Endothelial cell of coronary artery (primary cell): ENCODE data around the gene CYB561A3. TPM values are rescaled to one million over a fixed set of nuclear protein-coding genes. Genes with fewer than 3 reads are reported as not detected.

Source experiments
- total RNA-seq: library from RNA; depleted of rRNA; stranded (reverse); fragments of >200 nt; gene quantifications from 2 replicates; pipeline ENCODE4 v1.2.3, GENCODE V29; 2014

CYB561A3 gene, protein sequence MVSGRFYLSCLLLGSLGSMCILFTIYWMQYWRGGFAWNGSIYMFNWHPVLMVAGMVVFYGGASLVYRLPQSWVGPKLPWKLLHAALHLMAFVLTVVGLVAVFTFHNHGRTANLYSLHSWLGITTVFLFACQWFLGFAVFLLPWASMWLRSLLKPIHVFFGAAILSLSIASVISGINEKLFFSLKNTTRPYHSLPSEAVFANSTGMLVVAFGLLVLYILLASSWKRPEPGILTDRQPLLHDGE
- total RNA-seq = 30.8 and 32.1 TPM in 2 replicates

DNA sequence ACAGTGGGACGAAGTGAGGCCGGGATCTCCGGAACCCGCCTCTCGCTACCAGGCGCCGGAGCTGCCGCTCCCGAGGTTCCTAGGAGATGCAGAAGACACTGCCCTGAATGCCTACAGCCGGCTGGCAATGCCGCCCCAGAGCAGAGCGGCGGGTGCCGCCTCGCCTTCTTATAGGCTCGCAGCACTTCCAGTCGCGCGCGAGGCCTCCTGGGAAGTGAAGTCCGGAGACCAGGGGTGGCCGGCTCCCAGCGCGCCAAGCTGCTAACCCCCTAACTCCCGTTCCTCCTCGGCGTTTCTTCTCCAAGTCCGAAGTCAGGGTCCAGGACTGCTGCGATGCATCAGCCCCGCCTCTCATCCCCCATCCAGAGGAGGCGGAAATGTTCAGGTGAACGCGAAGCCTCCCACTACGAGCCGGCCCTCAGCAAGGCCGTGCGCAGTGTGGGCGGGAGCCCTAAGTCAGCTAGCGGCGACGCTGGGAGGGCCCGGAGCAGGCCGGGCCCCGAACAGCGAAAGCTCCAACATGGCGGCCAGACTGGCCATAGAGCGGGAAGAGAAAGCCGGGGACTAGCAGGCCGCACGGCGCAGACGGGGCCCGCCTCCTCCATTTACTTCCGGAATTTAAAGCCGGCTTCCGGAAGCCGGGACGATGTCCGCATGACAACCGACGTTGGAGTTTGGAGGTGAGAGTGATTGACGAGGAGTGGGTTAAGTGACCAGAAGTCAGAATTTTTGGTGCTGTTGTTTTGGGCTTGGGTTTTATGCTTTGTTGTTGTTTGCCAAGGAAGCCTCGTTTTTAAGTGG lies at the start of gene CYB561A3, which contains the start of gene TMEM138:
Gene CYB561A3 (minus strand): TSS at position 142 of the 801 bp plus-strand sequence. CDS start 5,169 bp downstream, outside the sequence.
Gene TMEM138 (plus strand): TSS at position 634 of the 801 bp plus-strand sequence. CDS start 2,017 bp downstream, outside the sequence.

GRCh38 chr11:61332797-61333549 lies 28.7 kb downstream of the CYB561A3 start, which contains the start of the genes DDB1 and TKFC:
DDB1 (minus strand) TSS chr11:61333105; CDS start chr11:61332968, 137 bp downstream.
TKFC (plus strand) TSS chr11:61333228; CDS start chr11:61334729, 1,501 bp downstream.

Other genes starting within 250 kb of the CYB561A3 start
- gene VPS37C, start 200.5 kb downstream of the CYB561A3 start, total RNA-seq = 8.0 and 8.3 TPM in 2 replicates
- gene PGA3, start 158.4 kb downstream of the CYB561A3 start, total RNA-seq = 0.09 TPM in 1 of 2 replicates, not detected in the other
- not detected in 2 replicates for gene PGA4, start 139.5 kb downstream of the CYB561A3 start, total RNA-seq
- not detected in 2 replicates for gene PGA5, start 120.7 kb downstream of the CYB561A3 start, total RNA-seq
- gene VWCE, start 66.6 kb downstream of the CYB561A3 start, total RNA-seq = 1.9 and 4.1 TPM in 2 replicates
- 274 and 319 TPM in 2 replicates for gene DDB1, start 28.8 kb downstream of the CYB561A3 start, total RNA-seq
- 12.3 and 18.7 TPM in 2 replicates for gene TKFC, start 28.7 kb downstream of the CYB561A3 start, total RNA-seq
- gene TMEM138, start 492 bp upstream of the CYB561A3 start, total RNA-seq = 10.0 and 13.3 TPM in 2 replicates
- 6.6 and 9.1 TPM in 2 replicates for gene TMEM216, start 30.7 kb upstream of the CYB561A3 start, total RNA-seq
- gene CPSF7, start 68.1 kb upstream of the CYB561A3 start, total RNA-seq = 10.1 and 13.2 TPM in 2 replicates
- 41.4 and 50.6 TPM in 2 replicates for gene SDHAF2, start 68.2 kb upstream of the CYB561A3 start, total RNA-seq
- gene LRRC10B, start 146.9 kb upstream of the CYB561A3 start, total RNA-seq = not detected in 2 replicates
- 0.18 and 0.19 TPM in 2 replicates for gene SYT7, start 219.2 kb upstream of the CYB561A3 start, total RNA-seq